Ammon's horn (tissue), 1 donor: Measurements from ENCODE around the gene HDLBP.
A peak's percentile ranks its signal among the peaks of the same experiment; 100 is the strongest.
"Not testable (repeated sequence)": the region's sequence is repeated elsewhere in the genome, so short reads cannot be mapped to it uniquely, and the experiment has no call there.

ENCODE experiments used
- DNase-seq: peaks from one replicate; pipeline ENCODE4 v3.0.0-alpha.2; 2016; ENCODE audit warnings: low spot score

The HDLBP gene

DNA sequence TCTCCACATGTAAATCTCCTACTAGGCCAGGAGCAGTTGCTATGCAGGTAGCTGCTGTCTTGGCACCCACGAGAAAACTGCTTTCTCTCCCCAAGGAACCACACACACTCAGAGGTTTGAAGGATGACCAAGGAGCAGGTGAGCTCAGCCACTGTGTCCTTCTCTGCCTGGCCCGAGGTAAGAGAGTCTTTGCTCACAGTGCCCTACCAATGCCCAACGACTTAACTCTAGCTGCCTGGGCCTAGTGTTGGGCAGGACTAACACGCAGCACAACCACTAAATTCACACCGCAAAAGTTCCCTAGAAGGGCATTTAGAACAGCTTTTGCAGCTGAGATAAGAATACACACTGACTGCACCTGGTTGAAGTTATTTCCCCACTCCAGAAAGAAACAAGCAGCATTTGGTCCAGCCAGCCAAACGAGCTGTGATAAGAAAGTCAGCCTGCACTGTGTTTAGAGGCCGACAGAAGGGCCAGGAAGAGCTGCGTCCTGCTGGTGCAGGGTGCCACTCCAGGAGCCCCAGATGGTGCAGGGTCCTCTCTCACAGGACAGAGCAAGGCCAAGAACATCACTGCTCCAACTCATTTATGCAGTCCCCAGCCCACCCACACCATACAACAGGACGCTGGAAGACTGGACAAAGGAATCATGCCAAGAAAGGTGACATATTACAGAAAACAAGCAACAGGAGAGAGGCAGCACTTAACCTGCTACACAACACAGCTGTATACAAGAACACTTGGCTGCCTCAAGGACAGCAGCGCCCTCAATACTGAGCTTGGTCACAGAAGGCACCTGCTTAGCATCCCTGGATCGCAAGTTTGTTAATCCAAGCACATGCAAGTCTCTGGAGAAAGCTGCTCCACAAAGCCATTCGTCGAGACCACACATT lies 12.5 kb downstream of the HDLBP start:
- DNase-seq: no peak

DNA sequence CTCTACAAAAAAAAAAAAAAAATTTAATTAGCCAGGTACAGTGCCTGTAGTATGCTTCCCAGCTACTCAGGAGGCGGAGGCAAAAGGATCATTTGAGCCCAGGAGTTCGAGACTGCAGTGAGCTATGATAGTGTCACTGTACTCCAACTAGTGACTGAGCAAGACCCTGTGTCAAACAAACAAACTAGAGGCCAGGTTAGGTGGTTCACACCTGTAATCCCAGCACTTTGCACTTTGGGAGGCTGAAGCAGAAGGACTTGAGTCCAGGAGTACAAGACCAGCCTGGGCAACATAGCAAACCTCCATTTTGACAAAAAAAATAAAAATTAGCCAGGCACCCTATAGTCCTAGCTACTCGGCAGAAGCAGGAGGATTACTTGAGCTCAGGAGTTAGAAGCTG lies 13.4 kb downstream of the HDLBP start:
- no peak for DNase-seq

DNA sequence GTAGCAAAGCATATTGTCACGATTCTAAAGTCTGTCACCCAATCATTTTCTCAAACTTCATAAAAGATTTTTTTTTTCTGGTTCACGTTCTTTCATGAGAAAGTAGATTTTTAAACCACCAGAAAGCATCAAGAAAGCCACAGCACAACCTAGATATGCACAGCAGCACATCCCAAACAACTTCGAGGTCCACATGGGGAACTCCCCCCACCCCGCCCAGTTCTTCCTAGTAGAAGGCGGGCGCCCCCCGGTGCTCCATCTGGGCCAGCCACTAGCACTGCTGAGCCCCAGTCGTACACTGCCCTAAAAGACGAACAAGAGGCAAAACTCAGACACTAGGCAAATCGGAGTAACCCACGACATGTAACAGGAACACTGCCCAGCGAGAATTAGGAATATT lies 15.5 kb downstream of the HDLBP start:
- DNase-seq: no peak

DNA sequence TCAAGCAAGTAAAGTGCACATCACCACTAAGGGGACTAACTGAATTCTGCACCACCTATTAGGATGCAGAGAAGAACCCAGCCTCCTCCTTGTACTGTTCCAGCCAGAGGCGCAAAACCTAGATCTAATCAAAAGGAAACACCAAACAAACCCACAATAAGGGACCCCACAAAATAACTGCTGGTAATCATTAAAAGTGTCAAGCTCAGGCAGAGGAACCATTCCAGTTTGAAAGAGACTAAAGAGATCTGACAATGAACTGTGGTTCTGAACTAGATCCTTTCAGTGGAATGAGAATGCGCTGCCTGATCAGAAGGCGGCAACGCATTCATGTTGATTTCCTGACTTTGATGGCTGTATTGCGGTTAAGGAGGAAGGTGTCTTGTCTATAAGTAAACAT lies 16.8 kb downstream of the HDLBP start:
- DNase-seq: no peak

DNA sequence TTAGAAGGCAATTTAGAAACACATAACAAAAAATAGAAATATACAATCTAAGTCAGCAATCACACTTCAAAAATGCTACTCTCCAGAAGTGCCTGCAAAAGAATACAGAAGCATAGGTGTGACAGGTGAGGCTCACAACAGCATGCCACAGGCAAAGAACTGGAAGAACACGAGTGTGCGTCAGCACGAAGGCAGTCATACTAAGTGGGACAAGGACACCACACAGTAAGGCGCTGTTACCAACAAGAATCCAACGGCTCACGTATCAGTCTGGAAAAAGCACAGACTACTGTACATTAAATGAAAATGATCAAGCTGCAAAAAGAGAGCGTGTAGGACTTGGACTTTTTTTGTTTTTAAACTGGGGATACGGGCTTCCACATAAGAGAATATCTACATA lies 18.7 kb downstream of the HDLBP start:
- DNase-seq: no peak

DNA sequence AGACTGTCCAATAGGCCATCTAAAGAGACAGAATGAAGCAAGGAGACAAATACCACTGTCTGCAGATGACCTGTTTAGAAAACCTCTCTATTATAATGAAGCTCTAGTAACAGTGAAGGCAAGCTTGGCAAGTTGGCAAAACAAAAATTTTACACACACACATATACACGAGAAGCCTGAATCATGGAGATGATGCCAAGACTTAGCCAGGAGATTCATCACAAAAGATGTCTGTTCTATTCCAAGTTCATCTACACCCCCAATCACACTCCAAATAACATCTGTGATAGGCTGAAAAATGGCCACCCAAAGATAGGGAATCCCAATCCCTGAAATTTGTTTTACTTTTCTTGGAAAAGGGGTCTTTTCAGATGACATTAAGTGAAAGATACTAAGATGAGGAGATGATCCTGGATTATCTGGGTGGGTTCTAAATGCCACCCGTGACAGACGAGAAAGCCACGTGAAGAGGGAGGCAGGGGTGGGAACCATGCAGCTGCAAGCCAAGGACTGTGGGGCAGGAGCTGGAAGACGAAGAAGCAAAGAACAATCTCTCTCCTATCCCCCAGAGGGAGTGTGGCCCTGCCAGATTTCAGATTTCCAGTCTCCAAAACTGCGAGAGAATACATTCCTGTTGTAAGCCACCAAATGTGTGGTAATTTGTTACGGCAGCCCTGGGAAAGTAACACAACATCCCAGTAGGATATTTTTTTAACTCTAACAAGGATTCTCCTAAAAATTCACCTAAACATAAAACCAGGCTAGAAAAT lies 20.0 kb downstream of the HDLBP start:
- peak; percentile 24 for DNase-seq

DNA sequence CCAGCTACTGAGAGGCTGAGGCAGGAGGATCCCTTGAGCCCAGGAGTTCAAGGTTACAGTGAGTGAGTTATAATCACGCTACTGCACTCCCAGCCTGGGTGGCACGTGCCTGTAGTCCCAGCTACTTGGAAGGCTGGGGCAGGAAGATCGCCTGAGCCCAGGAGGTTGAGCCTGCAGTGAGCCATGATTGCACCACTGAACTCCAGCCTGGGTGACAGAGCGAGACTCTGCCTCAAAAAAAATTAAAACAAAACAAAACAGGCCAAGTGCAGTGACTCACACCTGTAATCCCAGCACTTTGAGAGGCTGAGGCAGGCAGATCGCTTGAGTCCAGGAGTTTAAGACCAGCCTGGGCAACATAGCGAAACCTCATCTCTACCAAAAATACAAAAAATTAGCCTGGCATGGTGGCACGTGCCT lies 22.1 kb downstream of the HDLBP start:
- not testable (repeated sequence) for DNase-seq

DNA sequence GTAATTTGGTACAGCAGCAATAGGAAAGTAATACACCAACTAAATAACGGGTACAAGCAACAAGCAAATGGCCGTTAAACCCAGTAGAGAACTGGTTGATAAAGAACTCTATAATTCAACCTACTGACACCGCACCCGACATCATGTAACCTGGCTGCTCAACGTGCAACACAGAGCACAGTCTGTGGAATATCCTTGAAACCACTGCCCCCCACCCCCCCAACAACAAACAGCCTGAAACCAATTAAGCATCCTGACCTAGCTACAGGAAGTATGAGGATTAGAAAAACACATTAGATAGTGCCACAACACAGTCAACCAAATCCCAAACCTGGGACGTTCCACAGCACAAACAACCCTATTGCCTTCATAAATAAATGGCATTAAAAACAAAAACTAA lies 23.5 kb downstream of the HDLBP start:
- DNase-seq: no peak

DNA sequence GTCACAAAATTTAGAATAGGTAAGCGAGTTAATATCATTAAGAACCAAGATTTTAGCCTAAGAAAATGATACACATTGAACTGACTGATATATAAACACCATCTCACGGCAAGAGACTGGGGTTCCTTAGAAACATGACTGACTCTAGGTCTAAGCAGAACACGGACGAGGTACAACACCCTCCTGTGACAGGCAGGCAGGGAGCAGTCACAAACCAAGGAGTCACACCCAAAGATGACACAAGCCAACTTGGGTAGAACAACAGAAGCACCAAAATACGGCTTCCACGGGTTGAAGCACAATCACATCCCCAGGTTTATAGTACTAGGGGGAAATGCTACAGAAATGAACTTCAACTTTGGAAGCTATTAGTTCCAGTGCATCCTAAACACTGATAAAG lies 24.3 kb downstream of the HDLBP start:
- DNase-seq: no peak

DNA sequence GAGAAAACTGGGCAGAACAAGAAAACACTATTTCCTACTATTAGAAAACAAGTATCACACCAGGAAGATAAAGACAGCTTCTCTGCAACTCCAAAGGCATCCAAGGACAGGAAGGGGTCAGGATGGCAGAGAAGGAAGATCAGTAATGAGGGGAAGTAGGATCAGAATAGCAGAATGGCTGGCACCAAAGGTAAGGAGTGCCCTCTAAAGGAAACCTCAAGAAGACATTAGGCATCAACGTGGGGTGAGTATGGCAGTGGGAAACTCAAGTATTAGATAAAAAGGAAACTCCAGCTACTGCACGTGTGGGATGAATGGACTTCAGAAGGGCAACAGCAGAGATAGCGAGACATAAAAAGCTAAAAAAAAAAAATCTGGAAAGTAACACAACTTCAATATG lies 25.9 kb downstream of the HDLBP start:
- DNase-seq: no peak

DNA sequence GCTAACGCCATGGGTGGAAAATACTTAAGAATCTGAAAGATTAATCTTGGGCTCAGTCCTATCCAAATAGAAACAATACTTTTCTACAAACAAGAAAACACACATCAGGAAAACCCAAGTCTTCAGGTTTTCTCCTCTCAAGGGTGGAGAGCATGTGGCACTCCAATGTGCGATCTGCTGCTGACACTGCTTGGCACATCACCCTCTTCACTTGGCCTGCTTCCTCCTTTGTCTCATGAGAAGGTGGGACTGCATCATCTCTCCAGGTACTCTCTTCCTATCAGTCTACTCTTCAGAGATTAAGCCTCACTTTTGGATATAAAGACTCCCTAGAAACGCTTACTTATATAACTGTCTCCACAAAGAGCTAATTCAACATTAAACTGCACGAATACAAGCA lies 26.4 kb downstream of the HDLBP start:
- DNase-seq: no peak

DNA sequence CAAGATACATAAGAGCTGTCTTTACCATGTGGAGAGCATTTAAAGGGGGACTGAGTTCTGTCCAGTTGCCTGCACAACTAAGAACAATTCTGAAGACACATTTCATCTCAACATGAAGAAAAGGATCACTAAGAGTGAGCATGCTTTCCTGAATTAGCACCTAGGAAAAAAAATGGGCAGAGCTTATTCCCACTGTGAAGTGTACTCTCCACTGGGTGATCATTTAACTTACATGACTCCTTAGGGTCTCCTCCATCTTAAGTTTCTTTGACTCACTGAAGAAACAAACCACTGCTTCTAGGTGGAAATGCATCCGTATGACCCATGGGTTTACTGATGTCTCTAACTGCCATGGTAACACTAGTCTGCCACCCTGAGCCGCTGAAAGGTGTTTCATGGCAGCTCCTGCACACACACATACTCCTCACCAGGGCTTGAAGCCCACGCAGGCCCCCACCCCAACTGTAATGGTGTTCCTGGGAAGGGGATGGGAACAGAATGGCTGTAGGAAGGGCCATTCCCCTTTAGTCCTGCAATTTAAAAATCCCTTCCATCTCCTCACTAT lies 27.1 kb downstream of the HDLBP start:
- DNase-seq: no peak

DNA sequence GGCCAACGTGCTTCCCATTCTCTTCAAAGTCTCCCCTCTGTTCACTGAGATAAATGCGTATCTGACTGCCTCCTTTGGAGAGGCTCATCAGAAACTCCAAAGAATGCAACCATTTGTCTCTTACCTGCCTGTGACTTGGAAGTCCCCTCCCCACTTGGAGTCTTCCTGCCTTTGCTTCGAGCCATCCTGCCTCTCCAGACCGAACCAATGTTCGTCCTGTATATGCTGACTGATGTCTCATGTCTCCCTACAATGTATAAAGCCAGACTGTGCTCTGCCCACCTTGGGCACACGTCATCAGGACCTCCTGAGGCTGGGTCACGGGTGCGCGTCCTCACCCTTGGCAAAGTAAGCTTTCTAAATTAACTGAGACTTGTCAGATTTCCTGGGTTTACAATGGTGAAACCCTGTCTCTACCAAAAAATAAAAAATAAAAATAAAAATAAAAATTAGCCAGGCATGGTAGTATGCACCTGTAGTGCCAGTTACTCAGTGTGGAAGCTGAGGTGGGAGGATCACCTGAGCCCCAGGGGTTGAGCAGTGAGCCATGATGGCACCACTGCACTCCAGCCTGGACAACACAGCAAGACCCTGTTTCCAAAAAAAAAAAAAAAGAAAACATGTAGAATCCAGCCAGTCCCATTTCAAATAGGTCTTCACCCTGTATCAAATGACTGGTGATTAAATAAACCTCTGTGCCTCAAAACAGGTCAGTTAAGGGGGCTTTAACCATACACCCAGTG lies 29.0 kb downstream of the HDLBP start:
- no peak for DNase-seq

DNA sequence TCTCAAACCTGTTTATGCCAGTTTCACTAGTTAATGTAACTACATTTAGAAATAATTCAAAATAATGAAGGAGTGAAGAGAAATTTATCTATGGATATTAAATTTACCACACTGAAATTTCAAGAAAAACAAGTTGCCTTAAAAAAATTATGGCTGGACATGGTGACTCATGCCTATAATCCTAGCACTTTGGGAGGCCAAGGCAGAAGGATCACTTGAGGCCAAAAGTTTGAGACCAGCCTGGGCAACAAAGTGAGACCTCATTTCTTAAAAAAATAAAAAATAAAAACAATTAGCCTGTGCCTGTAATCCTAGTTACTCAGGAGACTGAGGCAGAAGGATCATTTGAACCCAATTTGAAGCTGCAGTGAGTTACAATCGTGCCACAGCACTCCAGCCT lies 29.9 kb downstream of the HDLBP start:
- no peak for DNase-seq

DNA sequence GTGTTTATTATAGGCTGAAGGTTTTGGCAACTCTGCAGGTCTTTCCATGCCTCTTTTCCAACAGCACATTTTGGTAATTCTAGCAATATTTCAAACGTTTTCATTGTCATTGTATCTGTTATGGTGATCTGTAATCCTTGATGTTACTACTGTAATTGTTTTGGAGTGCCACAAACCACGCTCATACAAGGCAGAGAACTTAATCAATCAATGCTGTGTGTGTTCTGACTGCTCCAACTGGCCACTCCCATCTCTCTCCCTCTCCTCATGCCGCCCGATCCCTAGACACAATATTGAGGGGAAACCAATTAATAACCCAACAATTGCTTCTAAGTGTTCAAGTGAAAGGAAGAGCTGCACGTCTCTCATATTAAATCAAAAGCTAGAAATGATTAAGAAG lies 32.9 kb downstream of the HDLBP start:
- DNase-seq: no peak

DNA sequence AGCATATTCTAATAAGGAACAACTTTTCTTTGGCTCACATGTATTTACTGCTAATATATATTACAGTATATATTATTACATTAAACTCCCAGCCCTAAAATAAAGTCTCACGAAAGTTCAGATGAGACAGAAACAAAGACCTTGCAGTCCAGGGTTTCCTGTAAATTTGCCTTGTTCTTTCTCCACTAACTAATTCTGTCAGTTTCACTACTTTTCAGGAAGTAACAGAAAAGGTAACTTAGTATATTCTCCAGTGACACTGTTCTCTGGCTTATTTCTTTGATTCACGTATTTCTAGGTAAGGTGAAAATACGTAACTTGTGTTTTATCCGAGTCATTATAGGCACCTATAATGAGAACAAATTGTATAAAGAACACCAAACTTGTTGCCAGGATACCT lies 35.2 kb downstream of the HDLBP start:
- no peak for DNase-seq

DNA sequence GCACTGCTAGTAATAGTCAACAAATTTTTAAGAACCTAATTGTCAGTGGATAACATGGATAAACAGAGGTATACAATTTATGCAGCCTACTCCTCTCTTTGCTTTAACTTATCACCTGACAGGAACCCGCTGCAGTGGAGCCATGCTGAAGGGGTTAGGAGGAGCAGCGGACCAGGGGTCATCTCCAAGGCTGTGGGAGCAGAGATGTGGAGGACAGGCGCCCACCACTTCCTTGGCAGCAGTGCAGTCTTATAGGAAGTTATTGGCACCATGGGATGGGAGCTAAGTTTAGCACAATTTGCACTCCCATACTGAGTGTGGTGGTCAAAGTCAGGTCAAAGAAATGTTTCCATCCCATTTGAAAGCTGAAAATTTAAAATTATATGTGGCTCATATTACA lies 35.6 kb downstream of the HDLBP start:
- no peak for DNase-seq

DNA sequence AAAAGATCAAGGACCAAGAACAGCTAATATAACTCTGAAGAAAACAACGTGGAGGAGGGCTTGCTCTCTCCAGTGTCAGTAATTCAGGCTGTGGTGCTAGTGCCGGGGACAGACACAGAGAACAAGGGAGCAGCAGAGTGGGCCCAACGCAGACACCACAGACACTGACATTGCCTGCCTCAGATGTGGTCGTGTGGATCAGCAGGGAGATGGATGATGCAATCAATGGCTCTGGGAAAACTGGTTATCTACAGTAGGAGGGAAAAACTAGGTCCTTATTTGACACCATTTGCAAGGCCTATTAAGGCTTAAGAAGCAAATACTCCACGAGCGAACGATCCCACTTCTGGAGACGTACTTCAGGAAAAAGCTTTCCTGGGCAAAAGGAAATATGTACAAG lies 36.1 kb downstream of the HDLBP start:
- no peak for DNase-seq

DNA sequence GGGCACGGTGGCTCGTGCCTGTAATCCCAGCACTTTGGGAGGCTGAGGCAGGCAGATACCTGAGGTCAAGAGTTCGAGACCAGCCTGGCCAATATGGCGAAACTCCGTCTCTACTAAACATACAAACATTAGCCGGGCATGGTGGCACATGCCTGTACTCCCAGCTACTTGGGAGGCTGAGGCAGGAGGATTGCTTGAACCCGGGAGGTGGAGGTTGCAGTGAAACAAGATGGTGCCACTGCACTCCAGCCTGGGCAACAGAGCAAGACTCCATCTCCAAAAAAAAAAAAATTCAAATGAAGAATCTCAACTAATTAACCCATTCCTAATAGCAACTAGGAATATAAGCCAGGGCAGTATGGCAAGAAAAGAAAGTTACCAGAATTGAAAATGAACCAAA lies 37.2 kb downstream of the HDLBP start:
- DNase-seq: not testable (repeated sequence)

DNA sequence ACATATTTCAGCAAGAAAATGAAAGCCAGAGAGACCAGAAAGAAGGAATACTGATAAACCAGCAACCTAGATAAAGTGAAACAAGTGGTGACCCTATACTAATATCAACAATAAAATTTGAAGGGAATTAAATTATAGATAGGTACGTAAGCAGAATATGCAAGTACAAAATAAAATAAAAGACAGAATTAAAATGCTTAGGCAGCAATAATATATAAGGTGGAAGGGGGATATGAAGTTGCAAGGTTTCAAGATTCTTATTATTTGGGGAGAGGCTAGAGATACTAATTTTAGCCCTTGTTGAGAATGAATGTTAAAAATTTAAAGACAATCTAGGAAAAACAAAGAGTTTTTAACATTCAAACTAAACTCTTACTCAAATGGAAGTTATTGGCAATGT lies 39.6 kb downstream of the HDLBP start:
- DNase-seq: no peak

DNA sequence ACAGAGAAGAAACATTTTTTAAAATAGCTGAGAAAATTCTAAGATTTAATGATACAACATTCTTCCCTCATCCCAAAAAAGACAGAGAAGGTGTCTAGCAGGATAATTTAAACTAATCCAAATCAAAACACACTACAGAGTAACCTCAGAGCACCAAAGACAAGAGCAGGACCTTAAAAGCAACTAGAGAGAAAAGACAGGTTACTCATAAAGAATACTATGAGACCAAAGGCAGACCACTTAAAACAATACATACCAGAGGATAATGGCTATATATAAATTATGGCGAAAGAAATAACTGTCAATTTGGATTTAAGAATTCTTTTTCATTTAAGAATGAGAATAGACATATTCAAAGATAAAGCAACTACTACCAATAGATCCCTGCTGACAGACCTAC lies 40.0 kb downstream of the HDLBP start:
- no peak for DNase-seq

DNA sequence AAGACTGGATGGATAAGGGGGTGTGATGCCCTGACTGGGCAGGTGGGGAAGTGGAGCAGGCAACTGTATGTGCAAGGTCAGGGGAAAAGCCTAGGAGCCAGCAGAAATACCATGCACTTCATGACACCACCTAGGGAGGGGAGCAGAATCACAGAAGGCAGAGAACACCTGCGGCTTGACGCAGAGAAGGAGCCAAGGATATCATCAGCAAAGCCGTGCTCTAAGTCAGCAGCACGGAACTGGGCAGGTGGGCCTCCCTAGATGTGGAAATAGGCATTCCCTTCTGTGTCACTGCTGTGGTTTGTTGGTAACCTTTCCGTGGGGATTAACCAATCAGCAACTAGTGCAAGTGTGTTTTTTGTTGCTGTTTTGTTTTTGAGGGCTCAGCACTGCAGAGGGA lies 41.3 kb downstream of the HDLBP start:
- no peak for DNase-seq
